Vagina (tissue), 2 donors: Measurements from ENCODE around the gene DNTT.

ENCODE experiments used
- POLR2A ChIP-seq, 2 donors: fragments of 450-650 bp; IDR thresholded peaks; one replicate each; pipeline ENCODE4 v1.6.1; 2017; ENCODE audit warnings: antibody characterized with exemption in 2 of 2, mild to moderate bottlenecking in 2 of 2, moderate library complexity in 2 of 2
- TF ChIP-seq, protein P1 (sequence below), 3 experiments: fragments of 450-650 bp in 2 of 3; fragments of 200-600 bp in 1 of 3; sonication (generic) in 1 of 3; IDR thresholded peaks; one replicate each; pipeline ENCODE4 v1.5.1; 2017 to 2019; ENCODE audit warnings: antibody characterized with exemption in 3 of 3, mild to moderate bottlenecking in 2 of 3, moderate library complexity in 2 of 3

DNA sequence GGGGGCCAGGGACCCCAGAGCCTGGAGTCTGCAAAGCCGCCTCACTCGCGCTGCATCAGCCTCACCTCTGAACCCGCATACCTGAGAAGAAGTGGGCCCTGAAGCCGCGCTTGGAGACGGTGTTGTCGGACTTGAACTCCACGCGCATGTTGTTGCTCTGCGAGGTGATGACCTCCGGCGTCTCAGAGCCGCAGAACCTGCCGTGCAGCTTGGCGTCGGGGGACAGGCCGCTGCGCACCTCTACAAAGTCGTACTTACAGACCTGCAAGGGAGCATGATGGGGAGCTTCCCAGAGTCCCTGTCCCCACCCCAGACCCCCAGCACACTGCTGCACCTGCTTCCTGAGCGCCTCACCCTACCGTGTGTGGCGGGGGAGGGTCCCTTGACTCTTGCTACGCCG lies 80.3 kb downstream of the DNTT start:
- TF ChIP-seq, protein P1, sequence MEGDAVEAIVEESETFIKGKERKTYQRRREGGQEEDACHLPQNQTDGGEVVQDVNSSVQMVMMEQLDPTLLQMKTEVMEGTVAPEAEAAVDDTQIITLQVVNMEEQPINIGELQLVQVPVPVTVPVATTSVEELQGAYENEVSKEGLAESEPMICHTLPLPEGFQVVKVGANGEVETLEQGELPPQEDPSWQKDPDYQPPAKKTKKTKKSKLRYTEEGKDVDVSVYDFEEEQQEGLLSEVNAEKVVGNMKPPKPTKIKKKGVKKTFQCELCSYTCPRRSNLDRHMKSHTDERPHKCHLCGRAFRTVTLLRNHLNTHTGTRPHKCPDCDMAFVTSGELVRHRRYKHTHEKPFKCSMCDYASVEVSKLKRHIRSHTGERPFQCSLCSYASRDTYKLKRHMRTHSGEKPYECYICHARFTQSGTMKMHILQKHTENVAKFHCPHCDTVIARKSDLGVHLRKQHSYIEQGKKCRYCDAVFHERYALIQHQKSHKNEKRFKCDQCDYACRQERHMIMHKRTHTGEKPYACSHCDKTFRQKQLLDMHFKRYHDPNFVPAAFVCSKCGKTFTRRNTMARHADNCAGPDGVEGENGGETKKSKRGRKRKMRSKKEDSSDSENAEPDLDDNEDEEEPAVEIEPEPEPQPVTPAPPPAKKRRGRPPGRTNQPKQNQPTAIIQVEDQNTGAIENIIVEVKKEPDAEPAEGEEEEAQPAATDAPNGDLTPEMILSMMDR (IDR thresholded peaks at IDR 0.05): no peak
- TF ChIP-seq POLR2A (IDR thresholded peaks at IDR 0.05): no peak
